Keratinocyte (primary cell): Measurements from ENCODE around the gene VOPP1.

Experiments
- CTCF ChIP-seq, 3 experiments: IDR thresholded peaks in 1 of 3; conservative IDR thresholded peaks in 1 of 3; optimal IDR thresholded peaks in 1 of 3; 2 replicates in 2 of 3; 3 replicates in 1 of 3; pipeline versions ENCODE3 to v1.5.1; 2011; ENCODE audit warnings: low read length in 3 of 3, mild to moderate bottlenecking in 3 of 3, moderate library complexity in 2 of 3, control low read depth in 1 of 3, inconsistent platforms in 1 of 3; ENCODE audit not compliant: insufficient read depth in 2 of 3; ENCODE audit errors: extremely low read depth in 1 of 3
- EZH2 ChIP-seq: IDR thresholded peaks from one replicate; pipeline ENCODE4 v1.6.1; 2012; ENCODE audit warnings: inconsistent platforms, mild to moderate bottlenecking, low read length, moderate library complexity

GRCh38 chr7:55431898-55432297 lies 140.4 kb downstream of the VOPP1 start:
- TF ChIP-seq CTCF (optimal IDR thresholded peaks at IDR 0.05 in 1 of 3, IDR thresholded peaks at IDR 0.05 in 1 of 3, conservative IDR thresholded peaks at IDR 0.05 in 1 of 3; ENCODE audit: extremely low read depth in 1 of 3, insufficient read depth in 2 of 3, low read length in 3 of 3) (no peak), EZH2 (no peak)
